Mononuclear cell (primary cell): ENCODE measurements around the gene PAPPA2. TPM values are rescaled to one million over a fixed set of nuclear protein-coding genes. Genes with fewer than 3 reads are reported as not detected.

ENCODE experiments used
- H3K27me3 ChIP-seq: 2 replicates; pipeline ENCODE4 v1.6.0; 2011; ENCODE audit warnings: low read length, control low read depth; ENCODE audit not compliant: insufficient read depth
- H3K4me1 ChIP-seq: 2 replicates; pipeline ENCODE4 v1.5.1; 2011; ENCODE audit warnings: mild to moderate bottlenecking, low read length, control low read depth; ENCODE audit not compliant: insufficient read depth
- H3K4me3 ChIP-seq: 2 replicates; pipeline ENCODE4 v1.5.1; 2011; ENCODE audit warnings: mild to moderate bottlenecking, low read length, moderate library complexity
- H3K9me3 ChIP-seq: 2 replicates; pipeline ENCODE4 v1.5.1; 2011; ENCODE audit warnings: low read depth, mild to moderate bottlenecking, control low read depth, low read length
- total RNA-seq: library from RNA; depleted of rRNA; stranded (reverse); fragments of >200 nt; gene quantifications from one replicate; pipeline ENCODE4 v1.2.3, GENCODE V29; 2012

The PAPPA2 gene
- total RNA-seq, 1 donor: 0.10 TPM

DNA sequence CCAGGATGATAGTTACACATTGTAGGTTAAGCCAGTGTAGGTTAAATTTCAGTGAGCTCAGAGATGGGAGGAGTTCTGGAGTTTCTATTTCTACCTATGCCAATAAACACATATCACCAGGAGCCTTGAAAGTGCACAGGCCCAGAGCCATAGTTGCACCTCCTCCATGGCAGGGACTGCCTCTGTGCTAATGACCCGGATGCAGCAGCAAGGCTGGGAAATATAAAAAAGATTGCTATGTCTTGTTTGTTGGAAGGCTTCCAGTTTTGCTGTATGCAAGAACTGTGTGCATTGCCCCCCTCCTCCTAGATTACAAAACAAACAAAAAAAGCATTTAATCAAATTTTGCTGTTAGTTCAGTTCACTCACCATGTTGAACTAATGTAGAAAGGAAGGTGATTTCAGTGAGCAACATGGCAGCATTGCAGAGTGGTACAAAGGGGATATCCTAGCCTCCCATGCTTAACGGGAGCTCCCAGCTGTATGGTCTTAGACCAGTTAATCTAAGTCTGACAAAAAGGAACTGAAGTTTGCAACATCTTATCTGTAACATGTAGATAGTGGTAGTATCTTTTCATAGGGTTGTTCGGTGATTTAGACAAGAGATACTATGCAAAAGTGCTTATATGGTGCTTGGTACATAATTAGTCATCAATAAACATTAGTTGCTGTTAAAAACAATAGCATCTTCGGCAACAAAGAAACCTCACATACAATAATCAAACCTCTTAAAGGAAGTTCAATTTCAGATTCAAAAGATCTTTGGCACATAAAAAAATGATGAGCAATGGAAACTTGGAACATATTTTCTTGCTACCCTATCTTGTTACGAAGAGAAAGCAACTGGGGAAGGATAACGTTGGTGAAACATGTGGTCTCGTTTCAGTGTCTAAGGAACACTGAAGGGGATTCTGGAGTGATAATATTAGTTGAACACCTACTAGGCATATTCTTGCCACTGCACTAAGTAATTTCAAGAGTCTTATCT is 392.1 kb downstream of the PAPPA2 start:
- H3K27me3 ChIP-seq: no peaks in the 10 kb centered on the region
- H3K9me3 ChIP-seq: no peaks in the 10 kb centered on the region
- no peak overlapping the region for H3K4me3 ChIP-seq
- no peaks in the 10 kb centered on the region for H3K4me1 ChIP-seq

DNA sequence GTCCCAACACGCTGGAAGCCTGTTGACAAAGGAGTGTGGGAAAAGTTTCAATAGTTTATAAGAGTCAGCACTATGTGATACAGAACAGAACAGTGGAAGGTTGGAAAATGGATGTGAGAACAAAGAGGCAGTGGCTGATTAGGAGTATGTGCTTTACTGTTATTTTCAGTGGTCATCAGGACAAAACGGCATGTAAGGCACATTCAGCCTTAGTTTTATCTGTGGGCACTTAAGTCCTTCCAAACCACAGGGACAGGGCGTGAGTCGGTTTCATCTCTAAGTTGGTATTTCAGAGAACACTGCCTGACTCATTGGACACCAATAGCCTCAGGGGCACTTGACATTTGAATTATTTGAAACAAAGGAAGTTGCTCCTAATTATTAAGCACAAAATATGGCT is 394.7 kb downstream of the PAPPA2 start:
- H3K27me3 ChIP-seq: no peaks in the 10 kb centered on the region
- no peaks in the 10 kb centered on the region for H3K9me3 ChIP-seq
- H3K4me1 ChIP-seq: no peaks in the 10 kb centered on the region
- no peak overlapping the region for H3K4me3 ChIP-seq

DNA sequence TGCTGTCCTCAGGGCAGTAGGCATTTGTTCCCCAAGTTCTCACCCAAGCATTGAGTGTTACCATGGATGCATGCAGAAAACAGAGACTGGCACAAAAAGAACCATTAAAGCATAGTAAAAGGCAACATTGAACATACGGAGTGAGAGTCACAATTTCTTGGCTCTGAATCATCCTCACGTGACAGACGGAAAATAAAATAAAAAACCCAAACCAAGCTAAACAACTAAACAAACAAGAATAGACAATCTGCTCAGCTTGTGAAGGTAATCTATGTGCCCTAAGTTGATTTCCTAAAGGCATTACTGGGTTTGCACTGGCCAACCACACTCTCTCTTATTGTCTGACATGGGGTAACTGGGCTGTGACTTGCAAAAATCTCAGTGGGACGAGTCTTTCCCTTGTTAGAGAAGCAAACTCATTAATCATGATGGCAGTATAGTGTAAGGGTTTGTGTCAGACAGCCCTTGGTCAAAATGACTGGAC is 395.5 kb downstream of the PAPPA2 start:
- Histone ChIP-seq H3K9me3 (no peaks in the 10 kb centered on the region), H3K27me3 (no peaks in the 10 kb centered on the region), H3K4me1 (no peaks in the 10 kb centered on the region), H3K4me3 (no peak overlapping the region)

GRCh38 chr1:176863613-176864012 is 400.6 kb downstream of the PAPPA2 start:
- no peaks in the 10 kb centered on the region for H3K27me3 ChIP-seq

GRCh38 chr1:176864211-176864610 is 401.2 kb downstream of the PAPPA2 start:
- no peaks in the 10 kb centered on the region for H3K9me3 ChIP-seq
- no peaks in the 10 kb centered on the region for H3K27me3 ChIP-seq
- H3K4me3 ChIP-seq: no peak overlapping the region
- no peaks in the 10 kb centered on the region for H3K4me1 ChIP-seq

More at GRCh38 chr1:176863613-176864012, 400.6 kb downstream of the PAPPA2 start:
- Histone ChIP-seq H3K4me3 (no peak overlapping the region), H3K4me1 (no peaks in the 10 kb centered on the region), H3K9me3 (no peaks in the 10 kb centered on the region)

GRCh38 chr1:176866011-176866714 is 403.2 kb downstream of the PAPPA2 start:
- Histone ChIP-seq H3K9me3 (no peaks in the 10 kb centered on the region), H3K27me3 (no peaks in the 10 kb centered on the region), H3K4me3 (no peak overlapping the region), H3K4me1 (no peaks in the 10 kb centered on the region)

DNA sequence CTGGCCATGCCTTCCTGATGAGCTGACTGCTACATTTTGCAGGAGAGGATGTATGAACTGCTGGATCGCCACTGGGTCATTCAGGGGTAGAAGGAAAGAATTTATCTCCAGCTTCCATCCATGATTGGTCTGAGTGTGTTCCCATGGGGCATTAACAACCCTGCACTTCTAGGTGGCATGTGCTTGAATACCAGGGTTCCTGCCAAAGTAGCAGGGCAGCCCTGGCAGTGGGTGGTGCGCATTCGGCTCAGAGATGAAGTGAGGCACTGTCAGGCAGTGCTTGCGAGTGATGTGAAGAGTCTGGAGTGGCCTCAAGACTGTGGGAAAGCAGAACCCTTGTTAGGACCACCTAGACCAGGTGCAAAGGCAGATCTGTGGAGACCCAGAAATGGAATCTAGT is 406.6 kb downstream of the PAPPA2 start:
- Histone ChIP-seq H3K4me3 (no peak overlapping the region), H3K9me3 (no peaks in the 10 kb centered on the region), H3K27me3 (no peaks in the 10 kb centered on the region), H3K4me1 (no peaks in the 10 kb centered on the region)

DNA sequence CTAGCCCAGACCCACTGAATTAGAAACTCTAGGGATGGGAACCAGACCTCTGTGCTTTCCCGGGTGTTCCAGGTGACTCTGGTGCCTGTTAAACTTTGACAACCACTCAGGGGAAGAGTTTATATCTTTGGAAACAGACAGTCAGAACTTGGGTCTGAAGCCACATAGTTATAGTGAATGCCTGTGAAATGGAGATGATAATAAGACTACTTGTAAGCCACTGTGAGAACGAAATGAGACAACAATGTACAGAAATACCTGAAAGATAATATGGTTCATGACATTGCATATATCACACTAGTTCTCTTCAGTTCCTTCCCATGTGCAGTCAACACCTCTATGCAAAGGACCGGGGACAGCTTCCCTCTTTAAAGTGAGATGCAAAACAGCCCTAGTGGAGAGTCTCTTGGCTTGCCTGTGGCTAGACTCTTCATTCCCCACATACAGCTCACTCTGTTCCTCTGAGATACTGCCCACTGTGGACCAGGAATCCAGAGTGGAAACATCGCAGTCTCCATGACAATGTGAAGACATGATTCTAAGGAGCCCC is 414.1 kb downstream of the PAPPA2 start:
- Histone ChIP-seq H3K4me1 (no peaks in the 10 kb centered on the region), H3K27me3 (no peaks in the 10 kb centered on the region), H3K4me3 (no peak overlapping the region), H3K9me3 (no peaks in the 10 kb centered on the region)

DNA sequence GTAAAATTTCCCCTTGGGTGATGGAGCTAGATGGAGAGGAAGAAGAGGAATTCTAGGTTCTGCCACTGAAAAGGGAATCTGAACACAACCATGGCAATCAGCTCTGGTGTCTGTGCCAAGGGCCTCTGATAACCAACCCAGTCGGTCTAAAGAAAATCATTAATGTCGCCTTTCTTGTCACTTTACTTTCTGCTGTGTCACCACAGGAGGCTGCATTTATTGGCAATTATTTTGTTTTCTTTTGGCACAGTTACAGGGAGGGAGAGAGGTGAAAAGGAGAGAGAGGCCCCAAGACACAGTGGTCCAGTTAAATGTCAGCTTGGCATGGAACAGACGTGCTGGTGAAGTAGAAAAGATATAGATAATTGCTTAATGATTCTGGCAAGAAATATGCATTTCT is 414.6 kb downstream of the PAPPA2 start:
- H3K9me3 ChIP-seq: no peaks in the 10 kb centered on the region
- H3K27me3 ChIP-seq: no peaks in the 10 kb centered on the region
- H3K4me3 ChIP-seq: no peak overlapping the region
- H3K4me1 ChIP-seq: no peaks in the 10 kb centered on the region

- no peak overlapping the region for H3K4me3 ChIP-seq
- H3K9me3 ChIP-seq: no peaks in the 10 kb centered on the region
- no peaks in the 10 kb centered on the region for H3K4me1 ChIP-seq
- no peaks in the 10 kb centered on the region for H3K27me3 ChIP-seq
These were observed 416.0 kb downstream of the PAPPA2 start for GRCh38 chr1:176878750-176879536.

DNA sequence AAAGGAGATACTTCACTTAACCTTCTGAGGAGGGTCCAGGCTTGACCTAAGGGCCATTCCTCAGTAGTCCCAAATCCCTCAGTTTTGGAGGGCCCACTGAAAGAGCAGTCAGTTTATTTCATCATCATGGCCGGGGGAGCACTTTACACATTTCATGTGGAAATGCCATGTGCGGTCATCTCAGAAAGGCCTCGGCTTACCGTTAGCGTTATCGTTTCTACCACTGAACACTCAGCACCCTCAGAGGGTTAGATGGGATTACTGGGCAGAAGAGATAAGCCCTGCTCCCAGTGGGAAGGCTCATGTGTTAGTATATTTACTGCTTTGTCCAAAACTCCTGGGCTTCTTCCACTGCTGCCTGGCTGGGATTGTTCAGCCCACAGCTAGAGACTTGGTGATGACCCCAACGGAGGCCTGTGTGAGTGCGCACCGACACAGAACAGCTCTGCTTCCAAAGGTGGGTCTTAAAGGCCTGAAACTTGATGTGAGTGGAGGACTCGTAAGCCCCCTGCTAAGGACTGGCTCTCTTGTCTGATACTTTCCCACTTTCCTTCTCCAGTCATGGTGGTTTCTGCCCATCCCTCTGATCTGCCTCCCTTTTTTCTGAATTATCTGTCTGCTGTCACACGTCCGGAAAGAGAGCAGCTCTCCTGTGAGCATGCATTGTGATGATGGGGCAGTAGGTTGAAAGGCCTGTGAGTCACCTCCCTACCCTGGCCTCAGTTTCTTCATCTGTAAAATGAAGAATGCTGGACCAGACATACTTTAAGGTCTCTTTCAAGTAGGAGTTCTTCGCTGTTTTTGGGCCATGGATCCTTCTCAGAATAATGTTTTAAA is 417.0 kb downstream of the PAPPA2 start:
- Histone ChIP-seq H3K9me3 (no peaks in the 10 kb centered on the region), H3K4me3 (no peak overlapping the region)

GRCh38 chr1:176880955-176881595 is 418.1 kb downstream of the PAPPA2 start:
- H3K27me3 ChIP-seq: no peaks in the 10 kb centered on the region
- H3K4me1 ChIP-seq: no peaks in the 10 kb centered on the region
- H3K9me3 ChIP-seq: no peaks in the 10 kb centered on the region
- no peak overlapping the region for H3K4me3 ChIP-seq

More for the DNA sequence above, 417.0 kb downstream of the PAPPA2 start:
- Histone ChIP-seq H3K4me1 (no peaks in the 10 kb centered on the region), H3K27me3 (no peaks in the 10 kb centered on the region)

GRCh38 chr1:176884286-176884685 is 421.3 kb downstream of the PAPPA2 start:
- H3K27me3 ChIP-seq: no peaks in the 10 kb centered on the region
- no peaks in the 10 kb centered on the region for H3K4me1 ChIP-seq
- no peaks in the 10 kb centered on the region for H3K9me3 ChIP-seq
- H3K4me3 ChIP-seq: no peak overlapping the region
